OCI-LY7 (cell line): ENCODE measurements around the gene ERC1. TPM values are rescaled to one million over a fixed set of nuclear protein-coding genes. Genes with fewer than 3 reads are reported as not detected.

Experiments
- BruUV-seq: library from RNA; stranded (reverse); fragments of 400-500 nt; replicated peaks from 2 replicates; lab custom pipeline; 2021; lab: Mats Ljungman, UMichigan
- CTCF ChIA-PET: fragments of 300-600 bp; sonication (Branson Sonifier 250); formaldehyde crosslinking; loops from one replicate; lab custom pipeline; 2022; ENCODE audit warnings: antibody characterized with exemption; ENCODE audit not compliant: unreplicated experiment; lab: Charles Lee
- POLR2A ChIA-PET: fragments of 300-600 bp; sonication (Branson Sonifier 250); formaldehyde crosslinking; loops from one replicate; lab custom pipeline; 2022; ENCODE audit warnings: antibody characterized with exemption; lab: Charles Lee
- DNase-seq: peaks from one replicate; pipeline ENCODE4 v3.0.0-alpha.2; 2015; ENCODE audit warnings: low spot score
- H2AFZ ChIP-seq: fragments of 200-600 bp; sonication (generic), shearing (Covaris generic); 2 replicates; pipeline ENCODE4 v1.6.1; 2014; ENCODE audit warnings: mild to moderate bottlenecking, antibody characterized with exemption, low read length, moderate library complexity
- H3K27ac ChIP-seq: fragments of 200-600 bp; sonication (generic); 2 replicates; pipeline ENCODE4 v1.5.1; 2014; ENCODE audit warnings: mixed run types, low read depth, mild to moderate bottlenecking, moderate library complexity, low read length, inconsistent platforms; ENCODE audit not compliant: poor library complexity, severe bottlenecking
- H3K36me3 ChIP-seq: fragments of 200-600 bp; sonication (generic); 2 replicates; pipeline ENCODE4 v1.6.1; 2014; ENCODE audit warnings: mild to moderate bottlenecking, antibody characterized with exemption, low read length, moderate library complexity, mixed read lengths; ENCODE audit not compliant: insufficient read depth
- H3K4me1 ChIP-seq: fragments of 200-600 bp; sonication (generic); 2 replicates; pipeline ENCODE4 v1.5.1; 2014; ENCODE audit warnings: mild to moderate bottlenecking, low read length; ENCODE audit not compliant: insufficient read depth, poor library complexity, severe bottlenecking
- H3K4me2 ChIP-seq: fragments of 200-600 bp; sonication (generic); 2 replicates; pipeline ENCODE4 v1.6.1; 2014; ENCODE audit warnings: mild to moderate bottlenecking, low read length
- H3K4me3 ChIP-seq: fragments of 200-600 bp; sonication (generic); 2 replicates; pipeline ENCODE4 v1.5.1; 2014; ENCODE audit warnings: mild to moderate bottlenecking, low read depth, low read length; ENCODE audit not compliant: poor library complexity, severe bottlenecking
- H3K79me2 ChIP-seq: fragments of 200-600 bp; sonication (generic); 2 replicates; pipeline ENCODE4 v1.6.1; 2016; ENCODE audit warnings: low read depth, mild to moderate bottlenecking, low read length, moderate library complexity, mixed read lengths; ENCODE audit not compliant: insufficient read depth
- H3K9me2 ChIP-seq: fragments of 200-600 bp; sonication (generic); 2 replicates; pipeline ENCODE4 v1.6.1; 2016; ENCODE audit warnings: mild to moderate bottlenecking, low read length, mixed read lengths; ENCODE audit not compliant: insufficient read depth
- H3K9me3 ChIP-seq: fragments of 200-600 bp; sonication (generic); 2 replicates; pipeline ENCODE4 v1.6.1; 2014; ENCODE audit warnings: mild to moderate bottlenecking, mixed run types, low read length, mixed read lengths
- H4K20me1 ChIP-seq: fragments of 200-600 bp; sonication (generic); 2 replicates; pipeline ENCODE4 v1.6.1; 2014; ENCODE audit warnings: mild to moderate bottlenecking, antibody characterized with exemption, low read length, moderate library complexity, mixed read lengths; ENCODE audit not compliant: insufficient read depth
- CTCF ChIP-seq: fragments of 200-600 bp; sonication (generic); conservative IDR thresholded peaks from 2 replicates; pipeline ENCODE4 v1.5.1; 2014; ENCODE audit warnings: mild to moderate bottlenecking, antibody characterized with exemption, low read length, moderate library complexity, mixed read lengths
- EZH2phosphoT487 ChIP-seq: fragments of 200-600 bp; sonication (generic); IDR thresholded peaks from 2 replicates; pipeline ENCODE4 v1.6.1; 2018; ENCODE audit warnings: low read depth, borderline replicate concordance, mild to moderate bottlenecking, mixed run types, antibody characterized with exemption, low read length, moderate library complexity, mixed read lengths
- intact Hi-C: fragments of 100-400 bp; cut with micrococcal nuclease; formaldehyde crosslinking; loops from one replicate; pipeline ENCODE4 v1.10.0; 2022; ENCODE audit not compliant: unreplicated experiment
- total RNA-seq, 2 experiments: library from RNA; depleted of rRNA in 1 of 2; stranded (reverse); fragments of >200 nt in 1 of 2; shearing (Covaris generic) in 1 of 2; gene quantifications; 2 replicates each; pipeline ENCODE4 v1.2.3, GENCODE V29; 2014 to 2022

Gene ERC1
- total RNA-seq, 2 experiments from 2014 or later = 26.9 to 86.9 TPM

GRCh38 chr12:989751-990660 lies 1.0 kb upstream of the ERC1 start:
- Histone ChIP-seq H4K20me1 (peaks cover 7% of the 10 kb centered on the region; the same call in 1 of the 2 replicates), H3K36me3 (no peaks in the 10 kb centered on the region), H3K4me2 (peak overlapping the region; percentile 98), H2AFZ (peak overlapping the region; percentile 92), H3K27ac (peak overlapping the region; percentile 66), H3K4me3 (peak overlapping the region; percentile 87), H3K9me3 (no peaks in the 10 kb centered on the region), H3K9me2 (no peaks in the 10 kb centered on the region), H3K4me1 (peaks cover 35% of the 10 kb centered on the region), H3K79me2 (peaks cover 31% of the 10 kb centered on the region)
- peak; percentile 74 for DNase-seq
- TF ChIP-seq CTCF = no peak
- no peak for TF ChIP-seq EZH2phosphoT487
- POLR2A ChIA-PET = interaction anchor here (0.6 to 1.7 kb wide), 5 partner anchors 8 to 752 kb away, joined by 3 to 6 read pairs (median 3); no protein-coding TSS in a partner anchor
- intact Hi-C loops = loop anchor here (2.0 to 10.0 kb wide), 3 partner anchors 41 to 605 kb away; partner anchors contain the start of genes FBXL14, RAD52 and WNK1
- CTCF ChIA-PET = interaction anchor here (1.0 kb wide), 1 partner anchor 41 kb away, joined by 4 read pairs; the partner anchor contains the start of gene RAD52
- TSS peak; percentile 70 for BruUV-seq

GRCh38 chr12:991350-992333 lies 619 bp downstream of the ERC1 start:
- peak overlapping the region; percentile 90 for H2AFZ ChIP-seq
- H3K4me3 ChIP-seq = peak overlapping the region; percentile 87
- TF ChIP-seq CTCF (no peak), EZH2phosphoT487 (no peak)
- peak; percentile 47 for DNase-seq
- POLR2A ChIA-PET = interaction anchor here (0.6 to 1.7 kb wide), 9 partner anchors 10 to 705 kb away, joined by 3 to 11 read pairs (median 3); partner anchors contain the start of gene RAD52
- no peaks in the 10 kb centered on the region for H3K9me2 ChIP-seq
- H3K4me1 ChIP-seq = peaks cover 42% of the 10 kb centered on the region
- intact Hi-C loops = loop anchor here (2.0 to 10.0 kb wide), 3 partner anchors 43 to 603 kb away; partner anchors contain the start of genes FBXL14, RAD52 and WNK1
- CTCF ChIA-PET = no interaction called here
- TSS peak; percentile 68 for BruUV-seq
- no peaks in the 10 kb centered on the region for H3K36me3 ChIP-seq
- H3K27ac ChIP-seq = peak overlapping the region; percentile 66
- H4K20me1 ChIP-seq = peaks cover 7% of the 10 kb centered on the region; the same call in 1 of the 2 replicates
- H3K9me3 ChIP-seq = no peaks in the 10 kb centered on the region
- peaks cover 35% of the 10 kb centered on the region for H3K79me2 ChIP-seq
- H3K4me2 ChIP-seq = peak overlapping the region; percentile 91
